ENCODE data around the gene COL23A1.

Gene COL23A1

GRCh38 chr5:178554311-178554710 lies 35.9 kb downstream of the COL23A1 start:
- DNase-seq (ENCODE audit: low read depth): no peak

- no peak for DNase-seq (ENCODE audit: low read depth)
Measured at GRCh38 chr5:178553517-178553916, 36.7 kb downstream of the COL23A1 start.

- no peak for DNase-seq (ENCODE audit: low read depth)
Measured at GRCh38 chr5:178551468-178551867, 38.7 kb downstream of the COL23A1 start.

GRCh38 chr5:178551059-178551458 lies 39.1 kb downstream of the COL23A1 start:
- DNase-seq (ENCODE audit: low read depth): no peak

GRCh38 chr5:178548746-178549145 lies 41.4 kb downstream of the COL23A1 start:
- no peak for DNase-seq (ENCODE audit: low read depth)

- no peak for DNase-seq (ENCODE audit: low read depth)
Measured at GRCh38 chr5:178547753-178548415, 42.3 kb downstream of the COL23A1 start.

- no peak for DNase-seq (ENCODE audit: low read depth)
Measured at GRCh38 chr5:178547052-178547666, 43.0 kb downstream of the COL23A1 start.

GRCh38 chr5:178546675-178547033 lies 43.5 kb downstream of the COL23A1 start:
- DNase-seq (ENCODE audit: low read depth): no peak

GRCh38 chr5:178545941-178546674 lies 44.1 kb downstream of the COL23A1 start:
- DNase-seq (ENCODE audit: low read depth): no peak

GRCh38 chr5:178545176-178545575 lies 45.0 kb downstream of the COL23A1 start:
- DNase-seq (ENCODE audit: low read depth): no peak

GRCh38 chr5:178544166-178544834 lies 45.9 kb downstream of the COL23A1 start:
- DNase-seq (ENCODE audit: low read depth): no peak

- no peak for DNase-seq (ENCODE audit: low read depth)
Measured at GRCh38 chr5:178542455-178542854, 47.7 kb downstream of the COL23A1 start.

GRCh38 chr5:178540526-178540925 lies 49.7 kb downstream of the COL23A1 start:
- DNase-seq (ENCODE audit: low read depth): no peak

- DNase-seq (ENCODE audit: low read depth): no peak
Measured at GRCh38 chr5:178538741-178539229, 51.4 kb downstream of the COL23A1 start.

- DNase-seq (ENCODE audit: low read depth): no peak
Measured at GRCh38 chr5:178537467-178538371, 52.5 kb downstream of the COL23A1 start.

GRCh38 chr5:178536541-178537466 lies 53.4 kb downstream of the COL23A1 start:
- no peak for DNase-seq (ENCODE audit: low read depth)

GRCh38 chr5:178535299-178536175 lies 54.7 kb downstream of the COL23A1 start:
- no peak for DNase-seq (ENCODE audit: low read depth)

GRCh38 chr5:178533136-178533535 lies 57.1 kb downstream of the COL23A1 start:
- no peak for DNase-seq (ENCODE audit: low read depth)

- no peak for DNase-seq (ENCODE audit: low read depth)
Measured at GRCh38 chr5:178532666-178533065, 57.5 kb downstream of the COL23A1 start.
